Stomach (tissue), 4 donors: Measurements from ENCODE around the gene DCTPP1.

Source experiments
- CTCF ChIP-seq, 7 experiments: fragments of 450-650 bp in 4 of 7; fragments of 200-600 bp in 3 of 7; sonication (generic) in 3 of 7; IDR thresholded peaks; one replicate each; pipeline ENCODE4 v1.5.1; 2016 to 2019; ENCODE audit warnings: antibody characterized with exemption in 7 of 7, control low read depth in 2 of 7, mild to moderate bottlenecking in 1 of 7
- EP300 ChIP-seq: sonication (generic); formaldehyde crosslinking; IDR thresholded peaks from one replicate; pipeline ENCODE4 v1.6.1; 2017; ENCODE audit warnings: antibody characterized with exemption
- POLR2A ChIP-seq, 4 donors: fragments of 450-650 bp; IDR thresholded peaks; one replicate each; pipeline ENCODE4 v1.6.1; 2016; ENCODE audit warnings: antibody characterized with exemption in 4 of 4, control low read depth in 2 of 4, mild to moderate bottlenecking in 1 of 4, moderate library complexity in 1 of 4

- TF ChIP-seq CTCF (IDR thresholded peaks at IDR 0.05) (no peak), POLR2A (IDR thresholded peaks at IDR 0.05) (no peak), EP300 (no peak)
Measured at GRCh38 chr16:30418350-30419181, 11.3 kb downstream of the DCTPP1 start.
